Fibroblast of lung (primary cell): ENCODE data around the gene IL12A. TPM values are rescaled to one million over a fixed set of nuclear protein-coding genes. Genes with fewer than 3 reads are reported as not detected.

Experiments
- DNase-seq, 2 donors: peaks; one replicate each; pipeline versions ENCODE4 v3.0.0 to v3.0.0-alpha.2; 2010; ENCODE audit warnings: low read depth in 2 of 2
- H2AFZ ChIP-seq: 2 replicates; pipeline ENCODE4 v1.5.1; 2012; ENCODE audit warnings: low read length, control low read depth, inconsistent platforms
- H3K27ac ChIP-seq: 2 replicates; pipeline ENCODE4 v1.5.1; 2011; ENCODE audit warnings: low read length, control low read depth; ENCODE audit not compliant: insufficient read depth
- H3K27me3 ChIP-seq: 2 replicates; pipeline ENCODE4 v1.5.1; 2011; ENCODE audit warnings: mild to moderate bottlenecking, low read length; ENCODE audit not compliant: control insufficient read depth, insufficient read depth
- H3K36me3 ChIP-seq: 2 replicates; pipeline ENCODE4 v1.5.1; 2011; ENCODE audit warnings: low read length; ENCODE audit not compliant: control insufficient read depth, insufficient read depth
- H3K4me1 ChIP-seq: 2 replicates; pipeline ENCODE4 v1.5.1; 2011; ENCODE audit warnings: low read length; ENCODE audit not compliant: control insufficient read depth, insufficient read depth; ENCODE audit errors: extremely low read depth
- H3K4me2 ChIP-seq: 2 replicates; pipeline ENCODE4 v1.5.1; 2011; ENCODE audit warnings: low read length, control low read depth; ENCODE audit not compliant: insufficient read depth; ENCODE audit errors: extremely low read depth
- H3K4me3 ChIP-seq, 4 experiments: fragments of 200-600 bp in 1 of 4; sonication (generic) in 1 of 4; replicated peaks in 1 of 4; 2 replicates each; pipeline ENCODE4 v1.5.1; 2011 to 2016; ENCODE audit warnings: low read length in 4 of 4, low read depth in 3 of 4, mild to moderate bottlenecking in 3 of 4, control low read depth in 2 of 4, inconsistent platforms in 1 of 4, mixed read lengths in 1 of 4; ENCODE audit not compliant: insufficient read depth in 1 of 4; ENCODE audit errors: control extremely low read depth in 1 of 4
- H3K79me2 ChIP-seq: 2 replicates; pipeline ENCODE4 v1.5.1; 2012; ENCODE audit warnings: mild to moderate bottlenecking, low read length, inconsistent platforms; ENCODE audit not compliant: control insufficient read depth, insufficient read depth
- H3K9ac ChIP-seq: 2 replicates; pipeline ENCODE4 v1.5.1; 2011; ENCODE audit warnings: mild to moderate bottlenecking, low read length, control low read depth; ENCODE audit not compliant: insufficient read depth
- H3K9me3 ChIP-seq: 2 replicates; pipeline ENCODE4 v1.5.1; 2012; ENCODE audit warnings: low read depth, low read length; ENCODE audit not compliant: control insufficient read depth, insufficient read depth
- H4K20me1 ChIP-seq: 2 replicates; pipeline ENCODE4 v1.5.1; 2011; ENCODE audit warnings: low read length; ENCODE audit not compliant: control insufficient read depth, insufficient read depth; ENCODE audit errors: extremely low read depth
- EZH2 ChIP-seq: IDR thresholded peaks from 2 replicates; pipeline ENCODE4 v1.5.1; 2012; ENCODE audit warnings: low read length, control low read depth, mild to moderate bottlenecking; ENCODE audit errors: missing control alignments
- polyA plus RNA-seq, 2 donors: library from polyadenylated mRNA; depleted of rRNA in 1 of 2; stranded (reverse) in 1 of 2; unstranded in 1 of 2; fragments of >200 nt; gene quantifications; 2 replicates each; pipeline ENCODE4 v1.2.1, GENCODE V29; 2011 to 2012; ENCODE audit warnings: missing spikeins in 1 of 2
- total RNA-seq: library from RNA; depleted of rRNA; stranded (reverse); fragments of >200 nt; gene quantifications from 2 replicates; pipeline ENCODE4 v1.2.1, GENCODE V29; 2014
- TF ChIP-seq, protein P1 (sequence below), 2 donors: IDR thresholded peaks in 1 of 2; conservative IDR thresholded peaks in 1 of 2; 1 replicate in 1 of 2; 2 replicates in 1 of 2; pipeline ENCODE4 v1.5.1; 2011 to 2012; ENCODE audit warnings: low read length in 2 of 2, control low read depth in 1 of 2, inconsistent platforms in 1 of 2, low read depth in 1 of 2, mild to moderate bottlenecking in 1 of 2

The IL12A gene
- total and polyA plus RNA-seq, 2 donors (not counting 1 experiment from before 2014, with no cell fraction given), result 5.5 to 72.5 TPM

DNA sequence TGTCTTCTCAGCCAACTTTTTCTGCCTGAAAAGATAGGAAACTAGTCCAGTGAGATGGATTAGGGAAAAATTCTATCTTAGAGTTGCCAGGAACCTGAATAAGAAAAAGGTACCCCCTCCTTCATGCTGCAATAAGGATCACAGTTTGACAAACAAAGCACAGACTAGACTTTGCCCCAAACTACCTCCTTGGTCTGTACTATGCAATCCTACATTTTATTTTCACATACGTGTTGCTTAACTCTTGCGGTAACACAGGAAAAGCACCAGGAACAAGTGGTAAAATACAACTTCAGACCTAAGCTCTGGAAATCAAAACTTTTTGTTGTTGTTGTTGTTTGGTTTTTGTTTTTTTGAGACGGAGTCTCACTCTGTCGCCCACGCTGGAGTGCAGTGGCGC lies 11.3 kb upstream of the IL12A start:
- no peak for DNase-seq
- no peaks in the 10 kb centered on the region for H3K4me1 ChIP-seq
- H3K27me3 ChIP-seq, result no peaks in the 10 kb centered on the region
- H3K9ac ChIP-seq, result no peak overlapping the region
- TF ChIP-seq, protein P1, sequence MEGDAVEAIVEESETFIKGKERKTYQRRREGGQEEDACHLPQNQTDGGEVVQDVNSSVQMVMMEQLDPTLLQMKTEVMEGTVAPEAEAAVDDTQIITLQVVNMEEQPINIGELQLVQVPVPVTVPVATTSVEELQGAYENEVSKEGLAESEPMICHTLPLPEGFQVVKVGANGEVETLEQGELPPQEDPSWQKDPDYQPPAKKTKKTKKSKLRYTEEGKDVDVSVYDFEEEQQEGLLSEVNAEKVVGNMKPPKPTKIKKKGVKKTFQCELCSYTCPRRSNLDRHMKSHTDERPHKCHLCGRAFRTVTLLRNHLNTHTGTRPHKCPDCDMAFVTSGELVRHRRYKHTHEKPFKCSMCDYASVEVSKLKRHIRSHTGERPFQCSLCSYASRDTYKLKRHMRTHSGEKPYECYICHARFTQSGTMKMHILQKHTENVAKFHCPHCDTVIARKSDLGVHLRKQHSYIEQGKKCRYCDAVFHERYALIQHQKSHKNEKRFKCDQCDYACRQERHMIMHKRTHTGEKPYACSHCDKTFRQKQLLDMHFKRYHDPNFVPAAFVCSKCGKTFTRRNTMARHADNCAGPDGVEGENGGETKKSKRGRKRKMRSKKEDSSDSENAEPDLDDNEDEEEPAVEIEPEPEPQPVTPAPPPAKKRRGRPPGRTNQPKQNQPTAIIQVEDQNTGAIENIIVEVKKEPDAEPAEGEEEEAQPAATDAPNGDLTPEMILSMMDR (conservative IDR thresholded peaks at IDR 0.05 in 1 of 2, IDR thresholded peaks at IDR 0.05 in 1 of 2; ENCODE audit: low read depth in 1 of 2, low read length in 2 of 2), result no peak
- TF ChIP-seq EZH2, result no peak
- no peak overlapping the region for H3K4me2 ChIP-seq
- no peaks in the 10 kb centered on the region for H3K9me3 ChIP-seq
- H3K79me2 ChIP-seq, result no peaks in the 10 kb centered on the region
- H2AFZ ChIP-seq, result no peak overlapping the region
- no peaks in the 10 kb centered on the region for H4K20me1 ChIP-seq
- H3K27ac ChIP-seq, result no peak overlapping the region
- H3K4me3 ChIP-seq, result no peak overlapping the region
- no peaks in the 10 kb centered on the region for H3K36me3 ChIP-seq

DNA sequence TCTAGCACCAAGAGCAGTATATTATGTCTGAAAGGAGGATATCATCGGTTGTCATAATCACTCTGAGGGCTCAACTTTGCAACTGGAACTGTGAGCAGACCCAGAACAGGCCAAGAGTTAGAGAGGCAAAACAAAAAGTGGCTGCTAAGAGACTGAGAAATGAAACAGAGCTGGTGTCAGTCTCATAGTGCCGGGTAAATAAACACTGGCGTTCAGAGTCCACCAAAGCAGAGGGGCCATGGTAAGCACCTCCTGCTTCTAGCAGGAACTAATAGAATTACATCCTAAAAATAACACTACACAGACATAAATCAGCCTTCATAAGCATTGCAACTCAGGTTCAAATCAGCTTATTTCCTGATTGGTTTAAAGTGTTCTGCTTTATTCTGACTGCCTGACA lies 10.3 kb upstream of the IL12A start:
- Histone ChIP-seq H3K4me3 (no peak overlapping the region), H2AFZ (no peak overlapping the region), H3K9ac (no peak overlapping the region), H3K4me1 (no peaks in the 10 kb centered on the region), H4K20me1 (no peaks in the 10 kb centered on the region), H3K4me2 (no peak overlapping the region), H3K27me3 (no peaks in the 10 kb centered on the region), H3K79me2 (no peaks in the 10 kb centered on the region), H3K27ac (no peak overlapping the region), H3K36me3 (no peaks in the 10 kb centered on the region), H3K9me3 (no peaks in the 10 kb centered on the region)
- TF ChIP-seq, protein P1 (conservative IDR thresholded peaks at IDR 0.05 in 1 of 2, IDR thresholded peaks at IDR 0.05 in 1 of 2; ENCODE audit: low read depth in 1 of 2, low read length in 2 of 2), result no peak
- TF ChIP-seq EZH2, result no peak
- DNase-seq, result no peak

DNA sequence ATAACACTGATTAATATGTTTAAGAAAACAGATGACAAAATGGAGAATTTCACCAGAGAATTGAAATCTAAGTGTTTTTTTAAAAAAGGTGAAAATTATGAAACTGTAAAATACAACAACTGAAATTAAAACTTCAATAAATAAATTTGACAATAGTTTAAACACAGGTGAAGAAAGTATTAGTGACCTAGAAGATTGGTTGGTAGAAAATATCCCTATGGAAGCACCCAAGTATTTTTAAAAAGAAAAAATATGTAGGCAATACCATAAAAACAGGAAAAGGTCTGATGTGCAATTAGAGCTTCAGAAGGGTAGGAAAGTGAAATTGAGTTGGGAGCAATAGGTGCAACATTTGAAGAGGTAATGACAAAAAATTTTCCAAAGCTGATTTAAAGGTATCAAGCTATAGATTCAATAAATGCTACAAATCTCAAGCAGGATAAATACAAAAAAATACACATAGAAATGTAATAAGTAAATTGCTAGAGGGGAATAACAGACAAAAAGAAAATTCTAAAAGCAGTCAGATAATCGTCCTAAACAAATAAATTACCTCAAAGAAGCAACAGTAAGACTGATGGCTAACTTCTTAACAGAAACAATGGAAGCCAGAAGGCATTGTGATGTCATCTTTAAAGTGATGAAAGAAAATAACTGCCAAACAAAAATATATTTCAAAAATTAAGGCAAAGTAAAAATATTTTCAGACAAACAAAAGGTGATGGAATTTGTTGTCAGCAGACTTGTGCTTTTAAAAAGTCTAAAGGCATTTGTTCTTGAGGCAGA lies 9.5 kb upstream of the IL12A start:
- Histone ChIP-seq H3K4me3 (no peak overlapping the region), H3K9ac (no peak overlapping the region), H3K27ac (no peak overlapping the region), H3K27me3 (no peaks in the 10 kb centered on the region), H3K9me3 (no peaks in the 10 kb centered on the region), H3K4me1 (no peaks in the 10 kb centered on the region), H3K79me2 (no peaks in the 10 kb centered on the region), H4K20me1 (no peaks in the 10 kb centered on the region), H3K36me3 (no peaks in the 10 kb centered on the region), H2AFZ (no peak overlapping the region), H3K4me2 (no peak overlapping the region)
- TF ChIP-seq EZH2, result no peak
- TF ChIP-seq, protein P1 (conservative IDR thresholded peaks at IDR 0.05 in 1 of 2, IDR thresholded peaks at IDR 0.05 in 1 of 2; ENCODE audit: low read depth in 1 of 2, low read length in 2 of 2), result no peak
- DNase-seq, result no peak
